Chondrocyte (in vitro differentiated cells): ENCODE results near the gene BRWD1. TPM values are rescaled to one million over a fixed set of nuclear protein-coding genes. Genes with fewer than 3 reads are reported as not detected.

Experiments
- DNase-seq: peaks from one replicate; pipeline ENCODE4 v3.0.0; 2021; ENCODE audit warnings: mixed read lengths, low spot score
- H3K27ac Mint-ChIP-seq: one replicate; pipeline ENCODE4 v1.8.0; 2021; ENCODE audit warnings: mild to moderate bottlenecking, moderate library complexity, mixed read lengths; ENCODE audit not compliant: unreplicated experiment
- H3K27me3 Mint-ChIP-seq: 2 replicates; pipeline ENCODE4 v1.8.0; 2021; ENCODE audit warnings: low read depth, mixed read lengths
- H3K36me3 Mint-ChIP-seq: 2 replicates; pipeline ENCODE4 v1.8.0; 2021; ENCODE audit warnings: low read depth, mixed read lengths
- H3K4me1 Mint-ChIP-seq: 2 replicates; pipeline ENCODE4 v1.8.0; 2021; ENCODE audit warnings: low read depth, mild to moderate bottlenecking, mixed read lengths
- H3K4me3 Mint-ChIP-seq: one replicate; pipeline ENCODE4 v1.8.0; 2021; ENCODE audit warnings: mild to moderate bottlenecking, moderate library complexity, mixed read lengths; ENCODE audit not compliant: unreplicated experiment
- H3K9me3 Mint-ChIP-seq: 2 replicates; pipeline ENCODE4 v1.8.0; 2021; ENCODE audit warnings: low read depth, mixed read lengths
- CTCF ChIP-seq: fragments of 200-600 bp; sonication (generic); IDR thresholded peaks from 2 replicates; pipeline ENCODE4 v1.5.0; 2021; ENCODE audit warnings: antibody characterized with exemption, mild to moderate bottlenecking, moderate library complexity
- total RNA-seq: library from RNA; stranded (reverse); gene quantifications from 3 replicates; pipeline ENCODE4 v1.2.1, GENCODE V29; 2021

BRWD1 gene
- total RNA-seq, 1 donor from 2014 or later: 26.5 TPM

GRCh38 chr21:39193380-39193779, 120.1 kb downstream of the BRWD1 start:
- TF ChIP-seq CTCF: no peak
- Mint-ChIP-seq H3K9me3 (no peaks in the 10 kb centered on the region), H3K36me3 (peaks cover 17% of the 10 kb centered on the region), H3K4me1 (peaks cover 21% of the 10 kb centered on the region), H3K27ac (no peak overlapping the region), H3K4me3 (no peak overlapping the region), H3K27me3 (no peaks in the 10 kb centered on the region)
- no peak for DNase-seq

DNA sequence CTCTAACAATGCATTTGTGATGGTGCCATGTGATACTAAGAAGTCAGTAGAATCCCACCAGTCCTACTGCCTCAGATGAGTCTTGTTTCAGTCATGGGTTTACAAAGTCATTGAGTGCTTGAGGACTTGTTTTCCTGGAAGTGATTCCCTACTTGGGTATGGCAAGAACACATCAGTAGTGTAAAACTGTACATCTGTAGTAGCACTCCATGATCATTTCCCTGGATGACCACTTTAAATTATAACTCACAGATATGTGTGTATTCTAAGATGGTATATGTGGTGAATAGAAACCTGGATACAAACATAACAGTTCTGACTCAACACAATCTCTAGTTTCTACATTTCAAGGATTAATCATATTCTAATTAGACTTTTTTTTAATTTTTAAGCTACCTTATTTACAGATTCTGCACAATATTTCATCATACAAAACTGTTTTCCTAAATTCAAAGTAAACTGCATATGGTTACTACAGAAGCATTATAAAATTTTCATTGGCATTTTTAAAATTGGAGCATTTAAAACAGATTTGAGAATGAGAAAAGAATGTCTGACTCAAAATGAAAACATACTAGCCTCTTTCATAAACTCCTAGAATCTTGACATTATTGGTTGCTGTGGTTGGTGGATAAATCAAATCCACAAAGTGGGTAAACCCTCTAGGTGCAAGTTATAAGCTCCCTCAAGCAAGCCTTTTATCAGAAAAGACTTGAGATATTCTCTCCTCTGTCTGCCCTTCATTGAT, 123.4 kb downstream of the BRWD1 start:
- Mint-ChIP-seq H3K27me3 (no peaks in the 10 kb centered on the region), H3K4me3 (no peak overlapping the region), H3K4me1 (peaks cover 34% of the 10 kb centered on the region), H3K9me3 (no peaks in the 10 kb centered on the region), H3K36me3 (peaks cover 2% of the 10 kb centered on the region), H3K27ac (peak overlapping the region; percentile 72)
- TF ChIP-seq CTCF: no peak
- DNase-seq: no peak

GRCh38 chr21:39188521-39189139, 124.8 kb downstream of the BRWD1 start:
- Mint-ChIP-seq H3K4me3 (no peak overlapping the region), H3K4me1 (peaks cover 44% of the 10 kb centered on the region), H3K36me3 (peaks cover 2% of the 10 kb centered on the region), H3K27me3 (no peaks in the 10 kb centered on the region), H3K27ac (no peak overlapping the region), H3K9me3 (no peaks in the 10 kb centered on the region)
- DNase-seq: no peak
- TF ChIP-seq CTCF: no peak

GRCh38 chr21:39187141-39187540, 126.3 kb downstream of the BRWD1 start:
- H3K36me3 Mint-ChIP-seq: no peaks in the 10 kb centered on the region
- no peak for DNase-seq
- H3K9me3 Mint-ChIP-seq: no peaks in the 10 kb centered on the region
- no peak overlapping the region for H3K27ac Mint-ChIP-seq
- H3K27me3 Mint-ChIP-seq: no peaks in the 10 kb centered on the region
- H3K4me3 Mint-ChIP-seq: no peak overlapping the region
- TF ChIP-seq CTCF: no peak
- peaks cover 49% of the 10 kb centered on the region for H3K4me1 Mint-ChIP-seq

DNA sequence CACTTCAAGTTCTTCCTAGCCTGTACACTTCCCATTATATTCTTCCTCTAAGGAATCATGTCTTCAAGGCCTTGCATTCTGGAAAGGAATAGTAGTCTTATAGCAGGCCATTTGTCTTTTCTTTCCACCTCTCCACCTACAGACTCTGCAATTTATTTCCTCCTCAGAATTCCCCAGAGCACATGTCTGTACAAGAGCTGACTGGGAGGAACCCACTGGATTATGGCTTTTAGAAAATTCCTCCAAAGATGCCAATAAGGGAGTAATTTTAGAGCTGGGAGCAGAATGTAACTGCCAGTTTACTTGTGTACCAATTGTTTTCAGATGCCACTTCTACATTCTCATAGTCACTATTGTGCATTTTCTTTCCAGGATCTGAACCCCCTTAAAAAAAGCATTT, 126.8 kb downstream of the BRWD1 start:
- H3K4me1 Mint-ChIP-seq: peaks cover 53% of the 10 kb centered on the region
- no peak overlapping the region for H3K27ac Mint-ChIP-seq
- no peak for DNase-seq
- H3K27me3 Mint-ChIP-seq: no peaks in the 10 kb centered on the region
- TF ChIP-seq CTCF: no peak
- H3K9me3 Mint-ChIP-seq: no peaks in the 10 kb centered on the region
- no peak overlapping the region for H3K4me3 Mint-ChIP-seq
- no peaks in the 10 kb centered on the region for H3K36me3 Mint-ChIP-seq
